Right lobe of liver (tissue), 6 donors: ENCODE data around the gene KCNA2. TPM values are rescaled to one million over a fixed set of nuclear protein-coding genes. Genes with fewer than 3 reads are reported as not detected.

Source experiments
- ATAC-seq, 4 donors: fragments of 200-7000 bp; cut with Tn5 transposase; one replicate each; pipeline ENCODE4 v1.9.1; 2020; ENCODE audit warnings: mild to moderate bottlenecking in 4 of 4, moderate library complexity in 4 of 4
- DNase-seq, 3 donors: peaks; one replicate each; pipeline ENCODE4 v3.0.0-alpha.2; 2020
- H3K27ac ChIP-seq, 3 donors: fragments of 200-600 bp; one replicate each; pipeline ENCODE4 v1.8.0; 2022
- H3K27me3 ChIP-seq, 2 donors: fragments of 200-600 bp; one replicate each; pipeline ENCODE4 v1.8.0; 2022
- H3K36me3 ChIP-seq, 4 donors: fragments of 200-600 bp; sonication (generic) in 1 of 4; one replicate each; pipeline versions ENCODE4 v1.5.1 to v1.8.0; 2017 to 2022; ENCODE audit warnings: control low read depth in 1 of 4
- H3K4me1 ChIP-seq, 4 donors: fragments of 200-600 bp; sonication (generic) in 1 of 4; one replicate each; pipeline versions ENCODE4 v1.5.1 to v1.8.0; 2017 to 2022; ENCODE audit warnings: control low read depth in 1 of 4
- H3K4me3 ChIP-seq, 3 donors: fragments of 200-600 bp; one replicate each; pipeline ENCODE4 v1.8.0; 2022
- H3K9me3 ChIP-seq, 4 donors: fragments of 200-600 bp; sonication (generic) in 1 of 4; one replicate each; pipeline versions ENCODE4 v1.5.1 to v1.8.0; 2017 to 2022; ENCODE audit warnings: control low read depth in 1 of 4
- POLR2A ChIP-seq: fragments of 450-650 bp; IDR thresholded peaks from one replicate; pipeline ENCODE4 v1.6.1; 2017; ENCODE audit warnings: antibody characterized with exemption, mild to moderate bottlenecking
- WGBS: methylation state at CpG from one replicate; pipeline ENCODE4 v1.1.6; 2018; ENCODE audit warnings: low coverage, low lambda C conversion rate; ENCODE audit not compliant: insufficient coverage; ENCODE audit errors: missing lambda C conversion rate; 5-methylcytosine and 5-hydroxymethylcytosine counted together
- intact Hi-C, 2 donors: fragments of 100-400 bp; cut with DNase I; formaldehyde crosslinking; loops; one replicate each; pipeline versions ENCODE4 v1.11.2 to v1.14.1; 2022
- total RNA-seq, 6 experiments: library from RNA; depleted of rRNA in 2 of 6; stranded (reverse); fragments of >200 nt in 2 of 6; fragmentation: NEBNext Ultra II Directional in 3 of 6; extraction: Animal tissue kit (Norgen Biotek cat#: 25700) in 3 of 6; gene quantifications; one replicate each; pipeline versions ENCODE4 v1.1.0 to v1.2.4, GENCODE V29; 2016 to 2023
- TF ChIP-seq, protein P1 (sequence below), 4 donors: fragments of 200-600 bp in 3 of 4; fragments of 450-650 bp in 1 of 4; IDR thresholded peaks; one replicate each; pipeline versions ENCODE4 v1.5.1 to v1.8.0; 2016 to 2022; ENCODE audit warnings: antibody characterized with exemption in 4 of 4, mild to moderate bottlenecking in 2 of 4
- donor health status: DM: no; HTN: yes; CAD: no.
- donor health status: DM: no; HTN: no; CAD: no.
- donor health status: DM: no; HTN: no; CAD: no.
- donor health status: DM: no; HTN: yes; CAD: no.
- donor health status: DM: no; HTN: yes; CAD: no.

The KCNA2 gene
- total RNA-seq, 6 experiments from 2014 or later, result 0.04 to 0.10 (median 0.07) TPM; not detected in 3

DNA sequence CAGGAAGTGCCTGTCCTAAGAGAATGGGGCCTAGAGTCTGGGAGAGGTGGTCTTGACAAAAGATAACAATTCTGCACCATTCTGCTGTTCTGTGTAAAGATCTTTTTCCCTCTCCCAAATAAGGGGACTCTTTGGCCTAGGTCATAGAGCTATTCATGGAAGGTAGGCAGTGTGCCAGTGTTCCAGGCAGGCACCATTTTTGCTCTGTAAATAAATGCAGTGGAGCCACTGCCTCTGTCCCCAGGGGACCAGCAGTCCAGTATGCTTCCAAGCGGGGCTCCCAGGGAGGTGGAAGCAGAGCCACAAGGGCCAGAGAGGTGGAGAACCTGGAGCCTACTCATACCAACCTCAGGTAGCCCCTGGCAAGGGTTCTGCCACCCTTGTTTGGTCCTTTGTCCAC, 25.9 kb downstream of the KCNA2 start:
- Histone ChIP-seq H3K36me3 (no peaks in the 10 kb centered on the region), H3K4me1 (no peaks in the 10 kb centered on the region), H3K27ac (no peak overlapping the region), H3K9me3 (no peaks in the 10 kb centered on the region), H3K4me3 (no peak overlapping the region), H3K27me3 (no peaks in the 10 kb centered on the region)
- DNase-seq (no peak), ATAC-seq (no peak)
- intact Hi-C loops, result no loop called here
- 100% methylated on average over 1 of the region's 1 CpG for WGBS
- TF ChIP-seq, protein P1, sequence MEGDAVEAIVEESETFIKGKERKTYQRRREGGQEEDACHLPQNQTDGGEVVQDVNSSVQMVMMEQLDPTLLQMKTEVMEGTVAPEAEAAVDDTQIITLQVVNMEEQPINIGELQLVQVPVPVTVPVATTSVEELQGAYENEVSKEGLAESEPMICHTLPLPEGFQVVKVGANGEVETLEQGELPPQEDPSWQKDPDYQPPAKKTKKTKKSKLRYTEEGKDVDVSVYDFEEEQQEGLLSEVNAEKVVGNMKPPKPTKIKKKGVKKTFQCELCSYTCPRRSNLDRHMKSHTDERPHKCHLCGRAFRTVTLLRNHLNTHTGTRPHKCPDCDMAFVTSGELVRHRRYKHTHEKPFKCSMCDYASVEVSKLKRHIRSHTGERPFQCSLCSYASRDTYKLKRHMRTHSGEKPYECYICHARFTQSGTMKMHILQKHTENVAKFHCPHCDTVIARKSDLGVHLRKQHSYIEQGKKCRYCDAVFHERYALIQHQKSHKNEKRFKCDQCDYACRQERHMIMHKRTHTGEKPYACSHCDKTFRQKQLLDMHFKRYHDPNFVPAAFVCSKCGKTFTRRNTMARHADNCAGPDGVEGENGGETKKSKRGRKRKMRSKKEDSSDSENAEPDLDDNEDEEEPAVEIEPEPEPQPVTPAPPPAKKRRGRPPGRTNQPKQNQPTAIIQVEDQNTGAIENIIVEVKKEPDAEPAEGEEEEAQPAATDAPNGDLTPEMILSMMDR (IDR thresholded peaks at IDR 0.05), result no peak
- no peak for TF ChIP-seq POLR2A

- 53% methylated on average over 3 of the region's 3 CpGs for WGBS
- no peak overlapping the region for H3K4me3 ChIP-seq
- no peak for DNase-seq
- ATAC-seq, result no peak
- H3K27ac ChIP-seq, result no peak overlapping the region
- H3K4me1 ChIP-seq, result no peaks in the 10 kb centered on the region
- intact Hi-C loops, result no loop called here
- no peaks in the 10 kb centered on the region for H3K9me3 ChIP-seq
- no peaks in the 10 kb centered on the region for H3K36me3 ChIP-seq
- TF ChIP-seq, protein P1 (IDR thresholded peaks at IDR 0.05), result no peak
- TF ChIP-seq POLR2A, result no peak
- no peaks in the 10 kb centered on the region for H3K27me3 ChIP-seq
Observed at GRCh38 chr1:110579460-110579859, 26.7 kb downstream of the KCNA2 start.

DNA sequence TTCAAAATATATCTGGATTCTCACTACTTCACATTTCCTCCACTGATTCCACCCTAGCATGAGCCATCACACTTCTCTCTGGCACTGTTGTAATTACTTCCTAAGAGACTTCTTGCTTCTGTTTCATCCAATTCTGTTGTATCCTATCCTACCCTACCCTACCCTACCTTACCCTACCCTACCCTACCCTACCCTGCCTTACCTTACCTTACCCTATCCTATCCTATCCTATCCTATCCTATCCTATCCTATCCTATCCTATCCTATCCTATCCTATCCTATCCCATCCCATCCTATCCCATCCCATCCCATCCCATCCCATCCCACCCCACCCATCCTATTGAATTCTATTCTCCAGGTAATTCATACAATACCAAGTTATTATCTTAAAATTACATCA, 29.7 kb downstream of the KCNA2 start:
- H3K27me3 ChIP-seq, result no peaks in the 10 kb centered on the region
- H3K4me3 ChIP-seq, result no peak overlapping the region
- TF ChIP-seq, protein P1 (IDR thresholded peaks at IDR 0.05), result no peak
- TF ChIP-seq POLR2A, result no peak
- H3K9me3 ChIP-seq, result no peaks in the 10 kb centered on the region
- no peak for DNase-seq
- H3K36me3 ChIP-seq, result no peaks in the 10 kb centered on the region
- H3K4me1 ChIP-seq, result no peaks in the 10 kb centered on the region
- no peak for ATAC-seq
- intact Hi-C loops, result no loop called here
- no peak overlapping the region for H3K27ac ChIP-seq

GRCh38 chr1:110573314-110573713, 32.8 kb downstream of the KCNA2 start:
- DNase-seq, result no peak
- H3K27ac ChIP-seq, result no peak overlapping the region
- no peak for TF ChIP-seq POLR2A
- TF ChIP-seq, protein P1 (IDR thresholded peaks at IDR 0.05), result no peak
- no peaks in the 10 kb centered on the region for H3K27me3 ChIP-seq
- no peaks in the 10 kb centered on the region for H3K4me1 ChIP-seq
- no peaks in the 10 kb centered on the region for H3K9me3 ChIP-seq
- no peaks in the 10 kb centered on the region for H3K36me3 ChIP-seq
- ATAC-seq, result no peak
- no peak overlapping the region for H3K4me3 ChIP-seq
- 100% methylated on average over 1 of the region's 1 CpG for WGBS
- intact Hi-C loops, result no loop called here

- Histone ChIP-seq H3K36me3 (no peaks in the 10 kb centered on the region), H3K27ac (no peak overlapping the region), H3K4me1 (no peaks in the 10 kb centered on the region), H3K4me3 (no peak overlapping the region), H3K9me3 (no peaks in the 10 kb centered on the region), H3K27me3 (no peaks in the 10 kb centered on the region)
- DNase-seq (no peak), ATAC-seq (no peak)
- WGBS, result 77% methylated on average over 3 of the region's 3 CpGs
- intact Hi-C loops, result no loop called here
- no peak for TF ChIP-seq POLR2A
- TF ChIP-seq, protein P1 (IDR thresholded peaks at IDR 0.05), result no peak
Observed at GRCh38 chr1:110572751-110573150, 33.4 kb downstream of the KCNA2 start.
